Activated gamma-delta T cell treated with Interleukin-2 at 50 U/mL for 16 hours (primary cell): ENCODE data around the gene OXER1.

Experiments
- DNase-seq: peaks from one replicate; pipeline ENCODE4 v3.0.0-alpha.2; 2020

The OXER1 gene, protein sequence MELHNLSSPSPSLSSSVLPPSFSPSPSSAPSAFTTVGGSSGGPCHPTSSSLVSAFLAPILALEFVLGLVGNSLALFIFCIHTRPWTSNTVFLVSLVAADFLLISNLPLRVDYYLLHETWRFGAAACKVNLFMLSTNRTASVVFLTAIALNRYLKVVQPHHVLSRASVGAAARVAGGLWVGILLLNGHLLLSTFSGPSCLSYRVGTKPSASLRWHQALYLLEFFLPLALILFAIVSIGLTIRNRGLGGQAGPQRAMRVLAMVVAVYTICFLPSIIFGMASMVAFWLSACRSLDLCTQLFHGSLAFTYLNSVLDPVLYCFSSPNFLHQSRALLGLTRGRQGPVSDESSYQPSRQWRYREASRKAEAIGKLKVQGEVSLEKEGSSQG

DNA sequence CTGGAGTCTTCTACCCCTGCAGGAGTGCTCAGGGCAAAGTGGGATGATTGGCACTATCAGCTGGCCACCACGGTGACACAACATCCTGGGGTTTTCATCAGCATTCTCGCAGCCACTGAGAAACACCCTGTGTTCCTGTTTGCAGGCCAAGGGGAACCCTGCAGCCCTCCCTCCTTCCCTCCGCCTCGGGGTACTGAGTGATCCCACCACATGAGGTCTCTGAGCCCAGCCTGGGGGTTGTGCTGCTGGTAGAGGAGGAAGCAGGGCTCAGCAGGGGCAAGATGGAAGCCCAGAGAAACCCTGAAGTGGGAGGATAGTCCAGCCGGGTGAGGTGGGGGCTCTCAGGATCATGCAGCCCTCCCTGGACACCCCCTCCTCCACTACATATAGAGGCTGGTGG is at the start of gene OXER1:
TSS of gene OXER1 (minus strand) at position 40 of the 400 bp plus-strand sequence. CDS start 73 bp downstream, outside the sequence.
- no peak for DNase-seq

DNA sequence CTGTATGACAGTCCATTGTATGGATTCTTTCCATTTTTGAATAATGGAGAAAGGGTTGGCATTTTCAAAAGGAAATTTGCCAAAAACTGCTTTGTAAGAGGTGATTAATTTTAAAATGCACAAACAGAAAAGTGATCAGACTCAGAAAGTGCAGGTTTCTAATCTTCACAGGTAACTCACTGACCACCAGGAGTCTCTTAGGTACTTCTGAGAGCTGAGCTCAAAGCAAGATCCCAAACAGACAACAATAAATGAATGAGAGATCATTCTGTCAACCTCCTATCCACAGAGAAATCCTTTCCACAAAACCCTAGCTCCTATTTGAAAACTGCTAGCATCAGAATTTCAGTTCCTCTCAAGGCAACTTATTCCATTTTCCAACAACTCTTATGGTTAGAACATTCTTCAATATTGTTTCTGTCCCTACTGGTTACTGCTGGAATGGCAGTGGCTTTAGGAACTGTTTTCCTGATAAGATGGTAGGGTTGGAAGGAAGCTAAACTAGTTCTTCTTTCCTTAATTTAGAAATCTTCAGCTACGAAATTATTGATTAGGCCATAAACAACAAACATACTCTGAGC is 49.1 kb upstream of the OXER1 start:
- no peak for DNase-seq

DNA sequence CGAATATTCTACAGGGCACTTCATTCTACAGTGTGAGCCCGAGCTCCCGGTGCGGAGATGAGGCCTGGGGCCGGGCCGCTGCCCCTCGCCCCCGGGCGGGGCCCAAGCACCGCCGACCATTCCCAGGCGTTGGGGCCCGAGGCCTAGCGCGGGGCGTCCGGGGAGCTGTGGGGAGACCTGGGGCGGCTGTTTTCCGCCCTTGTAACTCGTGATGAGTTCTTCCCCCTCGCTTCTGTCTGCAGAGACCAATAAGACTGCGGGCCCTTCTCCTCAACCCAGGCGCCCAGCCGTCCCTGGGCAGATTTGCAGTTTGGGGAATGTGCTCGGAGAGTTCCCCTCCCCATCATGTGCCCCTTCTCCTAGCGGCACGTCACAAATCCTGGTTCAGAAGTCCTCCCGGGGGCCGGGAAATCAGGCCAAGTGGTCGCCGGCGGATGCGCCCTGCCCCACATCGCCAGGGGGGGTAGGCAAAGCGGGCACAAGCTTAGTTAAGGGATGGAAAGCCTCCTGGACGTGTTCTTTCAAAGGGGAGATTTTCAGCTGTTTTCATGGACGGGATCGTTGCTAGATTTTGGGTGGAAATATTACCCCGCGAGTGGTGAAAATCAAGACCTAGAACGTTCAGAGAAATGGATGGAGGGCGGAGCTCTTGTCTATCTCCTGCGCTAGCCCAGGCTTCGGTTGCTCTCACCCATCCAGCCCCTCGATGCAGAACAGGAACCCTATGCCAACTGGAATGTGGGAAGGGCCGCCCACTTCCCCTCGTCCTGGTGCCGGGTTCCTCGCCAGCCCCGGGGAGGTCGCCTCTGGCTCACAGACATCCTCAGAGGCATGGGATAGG is 47.3 kb upstream of the OXER1 start:
- DNase-seq: peak; percentile 42

DNA sequence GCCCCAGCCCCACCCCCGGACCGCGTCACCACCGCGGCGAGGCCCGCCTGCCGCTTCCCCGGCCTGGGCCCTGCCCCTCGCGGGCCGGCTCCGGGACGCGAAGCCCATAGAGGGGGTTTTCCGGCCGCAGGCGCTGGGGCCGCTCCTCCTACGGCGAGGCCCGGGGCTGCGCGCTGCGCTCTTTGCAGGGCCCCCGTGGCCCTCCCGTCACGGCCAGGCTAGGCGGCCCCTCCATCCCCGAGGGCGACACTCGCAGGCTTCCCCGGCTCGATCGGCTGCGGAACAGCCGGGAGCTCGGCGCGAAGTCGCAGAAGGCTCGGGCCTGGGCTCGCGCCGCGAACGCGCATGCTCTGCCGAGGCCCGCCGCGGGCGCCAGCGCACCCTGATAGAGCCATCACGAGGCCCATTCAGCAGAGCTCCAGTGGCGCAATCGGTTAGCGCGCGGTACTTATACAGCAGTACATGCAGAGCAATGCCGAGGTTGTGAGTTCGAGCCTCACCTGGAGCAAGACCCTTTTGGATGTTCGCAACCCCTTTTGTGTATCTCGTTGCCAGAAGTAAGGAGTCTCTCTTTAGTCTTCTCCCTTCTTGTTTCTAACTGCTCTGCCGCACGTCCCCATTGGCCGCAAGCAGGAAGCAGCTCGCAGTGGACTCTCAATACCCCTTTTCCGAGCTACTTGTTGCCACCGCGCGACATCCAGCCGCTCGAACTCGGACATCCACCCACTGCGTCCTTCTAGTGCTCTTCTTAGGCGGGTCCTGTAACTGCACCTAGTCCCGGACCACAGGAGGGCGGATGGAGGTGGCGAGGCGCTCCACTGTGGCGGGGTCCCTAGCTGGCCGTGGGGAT is 46.4 kb upstream of the OXER1 start:
- DNase-seq: peak; percentile 92

DNA sequence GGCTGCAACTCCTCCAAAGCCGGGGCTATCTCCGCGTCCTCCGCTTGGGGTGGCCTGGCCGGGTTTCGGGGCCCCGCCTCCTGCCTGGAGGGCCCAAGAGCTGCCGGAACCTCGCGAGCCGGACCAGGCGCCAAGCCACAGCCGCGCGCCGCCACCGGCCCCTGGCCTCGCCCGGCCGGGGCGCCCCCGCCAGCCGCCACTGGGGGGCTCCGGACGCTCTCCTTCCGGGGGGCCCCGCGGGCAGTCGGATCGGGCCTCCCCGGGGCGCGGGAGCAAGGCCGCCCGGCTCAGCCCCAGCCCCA is 45.8 kb upstream of the OXER1 start:
- DNase-seq: no peak

DNA sequence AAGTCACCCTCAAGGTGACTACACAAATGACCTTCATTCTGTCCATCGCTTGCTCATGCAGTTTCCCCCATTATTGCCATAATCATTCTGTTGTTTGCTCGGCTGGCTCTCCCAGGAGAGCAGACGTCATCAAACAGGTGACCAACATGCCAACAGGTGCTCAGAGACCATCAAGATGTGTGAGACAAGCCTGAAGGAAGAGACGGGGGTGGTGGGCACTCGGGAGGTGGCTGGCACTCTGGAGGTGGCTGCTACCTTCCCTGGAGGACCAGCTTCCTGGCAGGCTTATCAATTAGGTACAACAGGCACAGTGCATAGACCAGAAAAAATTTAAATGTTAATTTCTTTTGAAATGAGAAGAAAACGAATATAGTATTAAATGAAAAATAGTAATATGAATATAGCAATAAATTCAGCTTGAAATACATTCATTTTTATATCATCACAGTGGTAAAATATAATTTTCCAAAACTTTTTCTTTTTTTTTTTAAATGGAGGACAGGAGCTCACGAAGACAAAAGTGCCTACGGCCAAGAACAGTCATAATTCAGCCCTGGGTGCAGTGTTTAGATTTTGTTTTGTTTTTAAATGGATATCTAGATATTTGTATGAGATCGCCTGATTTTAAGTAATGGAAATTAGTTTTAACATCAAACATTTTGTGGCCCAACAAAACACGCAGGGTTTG is 45.3 kb upstream of the OXER1 start:
- no peak for DNase-seq

DNA sequence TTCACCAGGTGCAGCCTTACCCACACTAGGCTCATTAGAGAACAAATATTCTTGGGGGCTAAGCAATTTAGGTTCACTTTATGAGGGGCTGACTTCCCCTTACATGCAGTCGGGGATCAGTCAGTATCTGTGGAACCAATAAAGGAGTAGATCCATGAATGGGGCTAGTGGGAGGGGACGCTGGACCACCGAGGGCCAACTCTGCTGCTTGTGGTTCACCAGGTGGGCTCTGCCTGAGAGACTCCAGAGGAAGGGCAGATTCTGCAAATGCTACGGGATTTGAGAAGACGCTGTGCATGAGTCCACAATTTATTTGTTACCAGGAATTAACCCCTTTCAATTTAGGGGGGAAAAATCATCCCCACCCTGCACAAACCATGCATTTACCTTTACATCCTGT is 44.4 kb upstream of the OXER1 start:
- DNase-seq: no peak

DNA sequence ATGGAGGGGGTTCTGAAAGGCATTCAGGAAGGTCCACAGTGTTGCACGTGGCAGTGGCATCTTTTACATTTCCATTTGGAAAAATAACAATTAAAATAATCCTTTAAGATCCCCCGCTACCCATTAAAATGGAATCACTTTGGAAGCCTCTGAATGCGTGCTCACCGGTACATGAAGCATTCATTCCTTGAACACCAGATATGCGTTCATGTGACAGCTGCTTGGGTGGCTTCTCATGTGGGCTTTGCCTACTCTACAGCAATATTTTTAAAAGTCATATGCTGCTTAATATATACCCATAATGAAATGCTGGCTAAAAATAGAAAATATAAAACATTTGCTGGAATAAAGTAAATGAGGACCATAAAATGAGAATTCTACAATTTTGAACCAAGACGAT is 42.9 kb upstream of the OXER1 start:
- DNase-seq: no peak

DNA sequence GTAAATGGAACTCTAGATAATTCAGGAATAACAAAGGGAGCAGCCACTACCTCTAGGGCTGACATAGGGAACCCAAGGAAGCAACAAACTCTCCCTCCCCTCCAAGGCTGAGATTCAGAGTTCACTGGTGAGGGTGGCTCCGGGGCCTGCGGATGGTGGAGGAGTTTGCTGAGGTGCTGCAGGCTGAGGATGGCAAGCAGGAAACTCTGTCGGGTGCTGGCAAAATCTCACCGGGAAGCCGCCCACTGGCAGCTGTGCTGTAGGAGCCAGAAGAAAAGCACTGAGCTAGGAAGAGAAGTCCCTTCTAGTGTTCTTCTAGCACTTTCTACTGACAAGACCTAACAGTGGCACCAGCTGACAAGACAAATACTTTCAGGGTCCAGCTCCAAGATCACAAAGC is 41.0 kb upstream of the OXER1 start:
- no peak for DNase-seq

DNA sequence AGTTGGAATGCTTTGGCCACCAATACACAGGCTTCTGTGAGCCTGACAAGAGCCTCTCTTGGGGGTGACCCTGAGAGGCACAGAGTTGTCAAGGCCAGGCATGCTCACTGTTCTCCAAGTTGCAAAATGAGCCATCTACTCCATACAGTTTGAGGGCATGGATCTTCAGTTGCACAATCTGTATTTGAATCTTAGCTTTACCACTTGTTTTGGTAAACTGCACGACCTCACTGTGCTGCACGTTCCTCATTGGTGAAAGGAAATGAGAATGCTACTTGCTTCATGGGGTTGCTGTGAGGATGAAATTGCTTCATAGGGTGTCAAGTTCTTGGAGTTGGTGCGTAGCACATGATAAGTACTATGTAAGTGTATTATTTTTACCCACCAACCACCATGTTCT is 40.4 kb upstream of the OXER1 start:
- no peak for DNase-seq

DNA sequence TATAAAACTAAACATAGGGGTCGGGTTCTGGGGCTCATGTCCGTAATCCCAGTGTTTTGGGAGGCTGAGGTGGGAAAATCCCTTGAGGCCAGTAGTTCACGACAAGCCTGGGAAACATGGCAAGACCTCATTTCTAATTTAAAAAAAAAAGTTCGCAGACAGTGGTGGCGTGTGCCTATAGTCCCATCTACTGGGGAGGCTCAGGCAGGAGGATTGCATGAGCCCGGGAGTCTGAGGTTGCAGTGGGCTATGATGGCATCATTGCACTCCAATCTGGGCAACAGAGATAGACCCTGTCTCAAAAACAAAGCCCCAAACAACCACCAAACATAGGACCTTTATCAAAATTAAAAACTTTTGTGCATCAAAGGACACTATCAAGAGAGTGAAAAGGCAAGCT is 38.2 kb upstream of the OXER1 start:
- DNase-seq: no peak

DNA sequence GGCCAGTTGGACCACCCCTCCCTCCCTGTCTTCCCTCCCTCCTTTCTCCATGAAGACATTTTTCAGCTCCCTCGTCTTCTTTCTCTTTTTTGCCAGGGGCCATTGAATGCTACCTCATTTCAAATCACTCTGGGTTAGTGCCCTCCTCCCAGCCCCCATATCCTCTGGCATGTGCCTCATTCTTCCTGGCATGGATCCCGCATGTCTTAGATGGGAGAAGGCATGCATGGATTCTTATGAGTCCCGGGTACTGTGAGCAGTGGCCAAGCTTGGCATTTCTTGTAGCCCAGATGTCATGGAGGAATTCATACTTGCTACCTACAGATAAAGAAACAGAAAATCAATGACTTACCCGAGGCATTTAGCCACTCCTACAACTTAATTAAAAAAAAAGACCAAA is 37.4 kb upstream of the OXER1 start:
- no peak for DNase-seq

DNA sequence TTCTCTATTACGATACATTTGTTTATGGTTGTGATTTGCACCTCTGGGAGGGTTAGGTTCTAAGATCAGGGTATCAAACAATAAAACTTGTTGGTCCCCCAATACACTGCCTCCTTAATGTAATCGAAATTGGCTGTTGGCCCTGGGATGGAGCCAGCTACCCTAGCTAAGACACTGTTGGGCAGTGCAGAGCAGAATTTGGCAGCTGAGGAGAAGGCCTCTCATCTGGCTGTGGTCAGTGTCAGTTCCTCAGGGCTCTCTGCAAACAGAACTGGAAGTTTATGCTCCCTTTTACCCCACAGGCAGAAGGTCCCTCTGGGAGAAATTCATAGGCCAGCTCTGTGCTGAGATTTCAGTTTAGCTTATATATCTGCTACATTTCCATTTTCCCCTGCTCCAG is 37.0 kb upstream of the OXER1 start:
- DNase-seq: no peak

DNA sequence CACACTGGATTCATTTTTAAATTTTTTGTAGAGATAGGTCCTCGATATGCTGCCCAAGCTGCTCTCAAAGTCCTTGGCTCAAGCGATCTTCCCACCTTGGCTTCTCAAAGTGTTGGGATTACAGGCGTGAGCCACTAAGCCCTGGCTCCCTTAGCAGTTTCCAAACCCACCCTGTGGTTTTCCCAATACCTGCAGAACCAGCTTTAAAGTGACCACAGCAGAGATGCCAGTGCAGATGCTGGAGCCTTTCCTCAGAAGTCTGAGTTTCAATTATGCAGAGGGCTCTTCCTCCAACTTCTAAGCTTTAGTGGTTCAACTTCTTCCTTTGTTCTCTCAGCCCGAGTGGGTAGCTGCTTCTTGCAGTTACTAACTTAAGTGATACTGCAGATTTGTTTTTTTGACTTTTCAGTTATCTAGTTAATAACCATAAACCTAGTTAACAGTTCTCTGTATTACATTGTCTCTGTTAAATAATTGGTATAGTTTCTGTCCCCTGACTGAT is 36.6 kb upstream of the OXER1 start:
- DNase-seq: no peak

DNA sequence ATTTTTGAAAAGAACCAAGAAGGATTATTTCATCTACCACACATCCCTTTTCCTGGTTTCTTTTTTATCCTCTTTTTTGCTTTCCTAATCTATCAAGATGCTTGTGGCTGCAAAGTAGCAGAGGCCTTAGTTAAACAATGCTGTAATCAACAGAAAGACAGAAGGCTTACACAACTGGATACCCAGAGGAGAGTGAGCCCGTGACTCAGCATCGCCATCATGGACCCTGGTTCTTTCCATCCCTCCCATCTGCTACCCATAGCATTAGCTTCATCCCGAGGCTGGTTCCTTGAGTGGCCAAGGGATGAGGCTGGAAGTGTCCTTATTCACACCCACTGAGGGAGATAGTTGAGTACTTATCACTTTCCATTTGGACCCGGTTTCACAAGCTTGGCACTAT is 35.9 kb upstream of the OXER1 start:
- DNase-seq: no peak

DNA sequence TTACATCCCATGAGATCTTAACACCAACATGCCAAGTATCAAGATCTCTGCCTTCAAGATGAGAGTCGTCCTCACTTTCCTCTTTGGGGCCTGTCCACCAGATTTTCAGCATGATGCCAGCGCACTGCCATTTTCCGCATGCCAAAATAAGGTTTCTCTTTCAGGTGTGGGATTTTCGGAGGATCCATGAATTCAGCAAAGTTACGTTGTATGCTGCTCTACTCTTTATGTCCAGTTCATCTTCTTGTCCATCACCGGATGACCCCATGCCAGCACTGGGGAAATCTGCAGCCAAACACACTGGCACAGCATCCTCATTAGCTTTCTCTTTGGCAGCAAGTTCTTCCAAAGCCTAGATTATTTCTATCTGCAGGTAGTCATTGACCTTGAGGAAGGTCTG is 33.3 kb upstream of the OXER1 start:
- DNase-seq: no peak

DNA sequence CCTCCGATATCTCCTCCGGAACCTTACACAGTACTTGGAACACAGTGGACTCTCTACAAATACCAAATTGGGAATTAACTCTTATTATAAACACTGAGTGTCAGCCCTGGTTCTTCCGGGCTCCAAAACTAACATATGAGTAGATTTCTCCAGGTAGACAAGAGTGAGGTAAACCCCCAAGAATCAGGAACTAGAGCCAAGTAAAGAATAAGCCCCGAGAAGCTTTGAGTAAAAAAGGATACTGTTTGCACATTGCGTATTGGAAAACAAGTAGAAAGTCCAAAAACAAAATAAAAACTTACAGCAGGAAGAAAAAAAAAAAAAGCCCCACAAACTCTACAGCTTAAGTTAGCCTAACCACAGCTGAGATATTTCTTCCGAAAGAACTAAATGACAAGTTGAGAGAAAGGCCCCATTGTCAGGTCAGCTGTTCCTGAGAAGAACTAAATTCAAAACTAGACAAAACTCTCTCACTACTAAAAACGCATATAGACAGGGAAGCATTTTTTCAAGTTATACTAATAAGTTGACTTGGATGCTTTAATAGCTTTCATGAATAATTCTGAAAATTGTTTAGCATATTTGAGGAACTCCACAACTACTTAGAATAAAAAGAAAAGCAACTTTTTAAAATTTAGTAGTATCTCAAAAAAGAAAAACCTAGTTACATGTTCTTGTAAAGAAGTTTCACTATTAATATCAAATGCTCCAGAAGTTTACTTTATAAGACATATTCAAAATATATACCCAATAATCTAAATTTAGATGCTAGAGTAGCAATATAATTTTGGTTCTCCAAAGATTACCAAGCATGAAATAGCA is 32.7 kb upstream of the OXER1 start:
- DNase-seq: no peak

DNA sequence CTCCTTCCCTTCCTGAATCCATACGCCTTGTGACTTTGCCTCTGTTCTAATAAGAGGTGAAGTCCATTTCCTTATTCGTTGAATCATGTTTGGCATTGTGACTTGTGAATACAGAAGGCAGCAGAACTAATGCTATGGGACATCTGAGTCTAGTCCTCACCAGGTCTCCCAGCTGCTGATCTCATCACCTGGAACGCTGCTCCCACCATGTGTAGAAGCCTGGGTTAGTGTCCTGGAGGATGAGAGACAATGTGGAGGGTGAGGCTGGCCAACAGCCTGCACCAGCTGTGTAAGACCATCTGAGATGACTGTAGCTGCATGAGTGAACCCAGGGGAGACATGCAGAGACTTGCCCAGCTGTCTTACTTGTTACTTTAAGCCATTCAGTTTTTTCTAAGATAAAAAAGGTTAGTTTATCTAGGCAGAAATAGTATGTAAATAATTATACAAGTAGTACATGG is 31.9 kb upstream of the OXER1 start:
- DNase-seq: no peak

DNA sequence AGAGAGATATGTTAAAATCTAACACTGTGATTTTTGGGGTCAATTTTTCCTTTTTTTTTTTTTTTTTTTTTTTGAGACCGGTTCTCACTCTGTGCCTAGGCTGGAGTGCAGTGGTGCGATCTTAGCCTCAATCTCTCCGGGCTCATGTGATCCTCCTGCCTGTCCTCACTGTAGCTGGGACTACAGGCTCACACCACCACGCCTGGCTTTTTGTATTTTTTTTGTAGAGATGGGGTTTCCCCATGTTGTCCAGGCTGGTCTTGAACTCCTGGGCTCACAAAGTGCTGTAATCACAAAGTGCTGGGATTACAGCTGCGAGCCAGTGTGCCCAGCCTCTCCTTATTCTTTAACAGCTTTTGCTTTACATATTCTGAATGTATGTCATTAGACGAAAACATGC is 31.3 kb upstream of the OXER1 start:
- DNase-seq: no peak

DNA sequence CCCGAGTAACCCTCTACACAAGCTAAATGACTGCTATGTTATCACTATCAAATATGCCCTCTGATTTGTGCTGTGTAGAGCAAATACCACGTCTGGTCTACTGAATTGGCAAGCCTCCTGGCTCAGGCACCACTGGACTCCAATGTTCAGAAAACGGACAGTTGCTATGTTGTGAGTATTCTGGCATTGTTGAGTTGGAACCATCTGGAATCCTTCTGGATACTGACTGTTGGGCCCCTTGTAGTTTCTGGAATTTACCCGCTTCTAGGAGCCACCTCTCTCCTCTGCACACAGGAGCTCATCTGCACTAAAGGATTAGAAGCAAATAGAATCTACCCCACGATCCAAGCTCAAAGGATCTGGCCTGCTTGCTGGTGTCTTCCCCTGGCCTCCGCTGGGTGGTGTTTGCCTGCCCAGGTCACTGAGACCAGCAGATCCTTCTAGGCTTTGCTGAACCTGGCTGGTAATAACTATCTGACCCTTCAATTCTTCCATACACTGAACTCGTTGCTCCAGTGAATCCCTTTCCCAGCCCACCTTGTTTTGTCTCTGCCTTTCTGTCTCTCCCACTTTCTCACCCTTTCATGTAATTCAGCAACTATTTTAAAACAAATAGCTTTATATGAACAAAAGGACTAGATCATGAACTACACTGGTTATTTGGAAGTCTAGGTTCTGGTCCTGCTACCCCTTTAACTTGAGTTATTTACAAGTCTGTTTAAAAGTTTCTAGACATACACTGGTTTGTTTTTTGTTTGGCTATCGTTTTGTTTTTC is 30.5 kb upstream of the OXER1 start:
- DNase-seq: no peak
